ENCODE measurements around the gene CAMTA1.

GRCh38 chr1:7425229-7425628 lies 640.0 kb downstream of the CAMTA1 start:
- TF ChIP-seq CTCF (IDR thresholded peaks at IDR 0.05; ENCODE audit: low read depth, low read length, missing input control) (no peak), REST (IDR thresholded peaks at IDR 0.05) (no peak), MAX (IDR thresholded peaks at IDR 0.05) (no peak), FOXA2 (IDR thresholded peaks at IDR 0.05) (no peak), ATF3 (IDR thresholded peaks at IDR 0.05) (no peak), JUND (IDR thresholded peaks at IDR 0.05) (no peak), GABPA (IDR thresholded peaks at IDR 0.05 in 1 of 2, conservative IDR thresholded peaks at IDR 0.05 in 1 of 2) (no peak), EGR1 (IDR thresholded peaks at IDR 0.05; ENCODE audit: low read depth in 2 of 2) (no peak)

Data from liver (tissue), 3 donors.